NCI-H2196 (cell line): ENCODE results near the gene IPO5.
"Not testable (repeated sequence)": the region's sequence is repeated elsewhere in the genome, so short reads cannot be mapped to it uniquely, and the experiment has no call there.

Experiments
- DNase-seq: peaks from one replicate; lab custom pipeline; 2025; ENCODE audit not compliant: unreplicated experiment; lab: John Stamatoyannopoulos, UW

Gene IPO5

GRCh38 chr13:98007001-98007400, 53.5 kb downstream of the IPO5 start:
- DNase-seq: no peak

DNA sequence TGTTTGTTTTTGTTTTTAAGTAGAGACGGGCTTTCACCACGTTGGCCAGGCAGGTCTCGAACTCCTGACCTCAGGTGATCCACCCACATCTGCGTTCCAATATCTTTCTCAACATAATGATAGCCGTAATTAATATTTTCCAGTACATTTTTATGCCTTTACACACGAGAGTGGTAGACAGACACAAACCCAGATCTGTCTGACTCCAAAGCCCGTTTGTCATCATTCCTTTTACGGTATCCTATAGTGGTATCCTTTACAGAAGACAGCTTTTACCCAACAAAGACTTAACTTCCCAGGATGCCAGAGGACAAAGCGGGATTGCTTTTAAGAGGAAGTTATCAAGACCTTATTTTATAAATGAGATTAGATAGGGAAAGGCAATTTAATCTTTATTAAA, 59.8 kb downstream of the IPO5 start:
- DNase-seq: no peak

GRCh38 chr13:98014766-98015165, 61.3 kb downstream of the IPO5 start:
- no peak for DNase-seq

- DNase-seq: no peak
Measured at GRCh38 chr13:98018293-98018692, 64.8 kb downstream of the IPO5 start.

DNA sequence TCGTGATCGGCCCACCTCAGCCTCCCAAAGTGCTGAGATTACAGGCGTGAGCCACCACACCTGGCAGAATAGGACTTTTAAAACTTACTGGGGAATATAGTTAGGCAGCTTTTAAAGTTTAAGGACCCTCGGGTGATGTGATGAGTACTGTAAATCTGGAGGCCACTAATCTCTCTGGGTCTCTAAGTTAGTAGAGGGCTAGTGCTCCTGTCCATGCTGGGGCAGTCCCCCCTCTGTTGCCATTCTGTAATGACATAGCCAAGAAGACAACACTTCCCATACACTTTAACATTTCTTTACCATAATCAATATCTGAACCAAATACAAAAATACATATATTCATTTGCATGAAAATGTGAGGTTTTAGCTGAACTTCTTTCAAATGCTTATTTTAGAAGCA, 65.7 kb downstream of the IPO5 start:
- DNase-seq: no peak

DNA sequence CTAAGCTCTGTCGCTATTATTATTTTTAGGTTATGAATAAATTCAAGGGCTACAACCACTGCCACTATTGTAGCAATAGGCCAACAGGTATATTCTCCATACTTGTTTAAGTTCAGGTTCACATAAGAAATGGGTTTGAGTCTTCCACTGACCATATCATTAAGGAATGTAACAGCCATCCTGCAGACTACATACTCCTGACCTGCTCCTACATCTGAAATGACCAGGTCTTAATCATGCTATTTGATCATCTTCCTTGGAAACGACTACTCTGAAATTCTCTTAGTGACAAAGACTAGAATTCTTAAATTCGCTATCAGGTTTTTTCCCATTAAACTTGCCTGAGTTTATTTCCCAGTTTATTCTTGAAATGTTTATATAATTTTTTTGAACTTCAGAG, 66.8 kb downstream of the IPO5 start:
- DNase-seq: no peak

GRCh38 chr13:98022210-98022609, 68.7 kb downstream of the IPO5 start:
- DNase-seq: peak; percentile 50

- no peak for DNase-seq
Measured at GRCh38 chr13:98025480-98026025, 72.1 kb downstream of the IPO5 start.

GRCh38 chr13:98026457-98026857, 73.0 kb downstream of the IPO5 start:
- DNase-seq: no peak

DNA sequence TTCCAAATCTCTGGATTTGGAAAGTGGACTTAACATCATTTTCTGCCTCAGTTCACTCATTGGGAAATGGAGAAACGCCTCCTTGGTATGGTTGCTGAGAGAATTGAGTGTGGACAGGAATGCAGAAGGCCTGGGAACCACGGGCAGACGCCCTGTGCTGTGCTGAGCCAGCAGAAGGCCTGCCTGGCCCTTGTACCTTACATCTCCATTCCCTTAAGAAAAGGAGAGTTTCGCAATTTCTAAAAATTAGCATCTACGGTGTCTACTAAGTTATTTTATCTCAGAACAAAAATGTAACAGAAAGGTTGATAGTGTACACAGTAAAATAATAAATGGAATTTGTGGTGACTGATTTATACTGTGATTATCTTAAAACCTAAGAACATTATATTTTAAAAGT, 78.7 kb downstream of the IPO5 start:
- DNase-seq: no peak

- DNase-seq: no peak
Measured at GRCh38 chr13:98033277-98034247, 80.1 kb downstream of the IPO5 start.

DNA sequence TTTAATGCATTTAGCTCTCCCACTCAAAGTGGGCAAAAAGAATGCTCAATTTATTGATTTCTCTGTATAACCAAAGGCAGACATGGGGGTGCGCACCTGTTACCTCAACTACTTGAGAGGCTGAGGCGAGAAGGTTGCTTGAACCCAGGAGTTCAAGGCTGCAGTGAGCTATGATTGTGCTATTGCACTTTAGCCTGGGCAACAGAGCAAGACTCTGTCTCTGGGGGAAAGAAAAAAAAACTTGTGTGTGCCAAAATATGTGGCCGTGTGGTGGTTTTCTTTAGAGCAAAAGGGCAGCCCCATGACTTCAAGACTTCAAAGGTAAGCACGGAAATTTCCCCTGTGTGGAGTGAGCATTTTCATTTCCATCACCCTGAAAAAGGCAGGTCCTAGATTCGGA, 81.9 kb downstream of the IPO5 start:
- DNase-seq: no peak

- not testable (repeated sequence) for DNase-seq
Measured at GRCh38 chr13:98036564-98037302, 83.3 kb downstream of the IPO5 start.

DNA sequence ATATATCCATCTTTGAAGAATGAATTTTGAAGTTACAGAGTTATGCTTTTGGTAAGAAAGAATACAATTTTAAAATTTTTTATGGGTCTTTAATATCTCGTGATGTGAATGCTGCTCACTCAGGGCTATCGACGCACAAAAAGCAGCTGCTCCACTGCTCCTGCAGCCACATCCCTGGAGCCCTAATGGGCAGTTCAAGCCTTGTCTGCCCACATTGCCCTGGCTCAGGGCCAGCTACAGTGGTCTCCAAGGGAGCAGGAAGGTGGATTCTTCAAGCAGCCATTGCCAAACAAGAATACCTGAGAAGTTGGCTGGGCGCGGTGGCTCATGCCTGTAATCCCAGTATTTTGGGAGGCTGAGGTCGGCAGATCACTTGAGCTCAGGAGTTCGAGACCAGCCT, 85.8 kb downstream of the IPO5 start:
- DNase-seq: no peak

GRCh38 chr13:98039964-98040363, 86.5 kb downstream of the IPO5 start:
- no peak for DNase-seq

GRCh38 chr13:98041081-98041820, 87.8 kb downstream of the IPO5 start:
- DNase-seq: no peak

DNA sequence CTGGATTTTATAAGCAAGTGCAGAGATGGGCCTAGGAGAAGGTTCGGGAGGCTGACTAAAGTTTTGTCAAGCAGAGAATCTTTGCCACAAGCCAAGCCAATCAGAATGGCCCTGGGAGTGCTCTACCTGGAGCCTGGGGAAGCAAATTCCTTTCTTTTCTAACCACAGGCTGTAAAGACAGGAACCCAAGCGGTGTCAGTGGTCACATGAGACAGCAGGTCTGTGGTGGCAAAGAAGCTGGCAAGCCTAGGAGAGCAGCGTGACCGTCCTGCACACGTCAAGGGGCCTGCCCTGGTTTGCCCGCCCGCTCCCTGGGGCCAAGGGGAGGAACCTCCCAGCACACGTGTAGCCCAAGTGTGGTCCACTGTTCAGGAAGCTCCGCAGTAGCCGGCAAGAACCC, 90.8 kb downstream of the IPO5 start:
- DNase-seq: no peak

DNA sequence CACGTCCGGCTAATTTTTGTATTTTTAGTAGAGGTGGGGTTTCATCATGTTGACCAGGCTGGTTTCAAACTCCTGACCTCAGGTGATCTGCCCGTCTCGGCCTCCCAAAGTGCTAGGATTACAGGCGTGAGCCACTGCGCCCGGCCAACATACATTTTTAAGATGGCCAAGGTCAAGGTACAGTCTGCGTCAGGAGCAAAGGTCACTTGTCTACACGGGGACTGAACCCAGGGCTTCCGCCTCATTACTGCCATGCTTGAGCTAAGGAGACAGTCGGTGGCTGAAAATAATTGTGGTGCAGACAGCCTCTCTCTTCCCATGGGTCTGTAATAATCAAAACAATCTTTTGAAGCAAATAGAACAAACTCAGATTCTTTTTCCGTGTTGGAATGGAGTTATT, 94.3 kb downstream of the IPO5 start:
- not testable (repeated sequence) for DNase-seq

DNA sequence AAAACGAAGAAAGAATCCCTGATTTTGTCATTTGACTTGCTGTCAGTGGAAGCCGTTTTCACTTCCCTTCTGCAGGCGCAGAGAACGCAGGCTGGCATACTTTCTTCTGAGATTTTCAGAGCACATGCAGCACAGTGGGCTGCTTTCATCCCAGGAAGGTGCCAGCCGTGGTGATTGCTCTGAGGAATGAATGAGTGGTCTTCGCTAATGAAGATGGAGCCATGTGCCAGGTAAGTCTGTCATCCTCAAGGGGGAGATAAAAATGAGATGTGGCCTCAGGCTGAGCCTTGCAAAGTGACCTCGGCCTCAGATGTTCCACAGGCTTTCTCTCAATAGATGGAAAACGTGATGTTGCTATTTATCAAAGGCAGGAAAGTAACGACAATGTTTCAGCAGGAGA, 94.8 kb downstream of the IPO5 start:
- DNase-seq: no peak

DNA sequence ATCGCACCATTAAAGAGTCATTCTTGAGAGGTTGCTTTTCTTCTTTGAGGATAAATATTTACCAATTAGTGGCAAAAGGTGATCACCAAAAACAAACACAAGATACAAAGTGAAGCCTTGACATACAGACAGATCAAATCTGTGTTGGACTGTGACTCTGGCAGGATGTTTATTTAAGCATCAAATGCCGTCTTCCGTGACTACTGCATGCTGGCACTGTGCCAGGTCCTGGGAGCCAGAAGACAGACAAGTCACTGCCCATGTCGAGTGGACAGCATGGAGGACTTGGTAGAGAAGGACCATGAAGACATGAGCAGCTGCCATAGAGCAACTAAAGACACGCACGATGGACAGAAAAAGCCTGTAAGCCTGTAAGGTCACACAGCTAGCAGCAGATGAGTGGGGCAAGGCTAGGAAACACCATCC, 96.6 kb downstream of the IPO5 start:
- peak; percentile 5 for DNase-seq

- no peak for DNase-seq
Measured at GRCh38 chr13:98052412-98052811, 98.9 kb downstream of the IPO5 start.
